LHCN-M2 (cell line): ENCODE results near the gene TRIM40. TPM values are rescaled to one million over a fixed set of nuclear protein-coding genes. Genes with fewer than 3 reads are reported as not detected.
"Not testable (repeated sequence)": the region's sequence is repeated elsewhere in the genome, so short reads cannot be mapped to it uniquely, and the experiment has no call there.

Experiments
- DNase-seq: peaks from one replicate; pipeline ENCODE4 v3.0.0-alpha.2; 2012; ENCODE audit warnings: low read depth
- total RNA-seq: library from RNA; depleted of rRNA; stranded (reverse); fragments of >200 nt; gene quantifications from 2 replicates; pipeline ENCODE4 v1.2.3, GENCODE V29; 2014

TRIM40 gene
- total RNA-seq, 1 experiment from 2014 or later: not detected

DNA sequence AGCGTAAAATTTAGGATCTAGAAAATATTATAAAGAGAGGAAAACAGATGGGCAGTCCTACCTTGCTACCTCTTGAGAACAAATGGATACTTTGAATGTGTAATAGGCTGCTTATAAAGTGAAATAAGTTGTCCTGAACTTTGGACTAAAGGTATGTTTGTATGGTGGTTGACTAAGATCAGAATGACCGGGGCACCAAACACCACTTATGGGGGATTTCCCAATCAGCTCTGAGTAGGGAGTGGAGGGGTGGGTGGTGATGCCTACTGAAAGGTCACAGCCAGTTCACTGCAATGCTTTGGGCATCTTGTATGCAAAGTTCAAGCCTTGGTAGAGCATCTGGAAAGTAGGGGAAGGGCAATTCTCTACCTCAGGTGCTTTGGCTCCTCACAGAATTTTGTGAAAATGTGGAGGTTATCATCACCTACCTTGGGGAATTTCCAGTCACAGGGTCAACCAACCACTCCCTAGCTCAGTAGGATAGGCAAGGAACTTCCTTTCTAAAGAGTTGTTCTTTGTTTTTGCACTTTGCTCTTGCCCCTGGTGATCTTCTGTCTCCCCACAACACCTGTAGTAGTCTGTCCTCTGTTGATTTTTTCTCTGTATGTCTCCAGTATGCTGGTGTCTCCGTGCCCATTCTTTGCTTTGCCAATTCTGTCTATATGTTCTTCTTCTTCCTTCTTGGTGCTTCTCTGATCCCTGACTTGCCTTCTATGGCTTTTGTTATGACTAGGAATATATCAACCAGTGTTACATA, 22.8 kb upstream of the TRIM40 start, which contains the start of gene TRIM31:
TRIM31 (minus strand) TSS at position 88 of the 757 bp plus-strand sequence. CDS start 285 bp downstream, outside the sequence.
- no peak for DNase-seq

DNA sequence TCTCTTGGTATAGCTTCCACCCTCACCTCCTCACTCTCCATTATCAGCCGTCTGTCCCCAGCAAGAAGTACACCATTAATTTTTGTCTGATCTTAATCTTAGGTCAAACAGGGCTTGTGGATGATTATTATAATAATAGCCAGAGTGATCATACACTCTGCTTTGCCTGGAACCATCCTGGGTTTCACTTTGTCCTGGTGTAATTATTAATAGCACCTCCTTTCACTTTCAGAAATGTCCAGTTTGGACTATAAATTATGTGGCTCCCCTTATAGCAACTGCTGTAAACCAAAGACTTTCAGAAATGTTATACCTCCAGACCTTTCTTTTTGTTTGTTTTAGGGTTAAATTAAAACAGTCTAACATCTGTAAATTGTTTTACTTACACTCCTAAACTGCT, 22.1 kb upstream of the TRIM40 start:
- no peak for DNase-seq

DNA sequence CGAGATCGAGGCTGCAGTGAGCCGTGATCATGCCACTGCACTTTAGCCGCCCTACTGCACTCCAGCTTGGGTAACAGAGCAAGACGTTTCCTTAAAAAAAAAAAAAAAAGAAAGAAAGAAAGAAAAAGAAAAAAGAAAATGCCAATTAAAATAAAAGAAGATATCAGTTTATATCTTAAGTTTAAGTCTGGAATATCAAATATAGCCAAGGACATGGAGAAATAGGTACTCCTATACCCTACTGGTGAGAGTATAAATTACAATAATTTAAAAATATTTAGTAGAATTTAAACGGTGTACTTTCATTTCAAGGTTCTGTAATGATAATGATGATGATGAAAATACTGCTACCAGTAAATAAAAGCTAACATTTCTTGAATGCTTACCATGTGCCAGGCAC, 19.2 kb upstream of the TRIM40 start:
- no peak for DNase-seq

DNA sequence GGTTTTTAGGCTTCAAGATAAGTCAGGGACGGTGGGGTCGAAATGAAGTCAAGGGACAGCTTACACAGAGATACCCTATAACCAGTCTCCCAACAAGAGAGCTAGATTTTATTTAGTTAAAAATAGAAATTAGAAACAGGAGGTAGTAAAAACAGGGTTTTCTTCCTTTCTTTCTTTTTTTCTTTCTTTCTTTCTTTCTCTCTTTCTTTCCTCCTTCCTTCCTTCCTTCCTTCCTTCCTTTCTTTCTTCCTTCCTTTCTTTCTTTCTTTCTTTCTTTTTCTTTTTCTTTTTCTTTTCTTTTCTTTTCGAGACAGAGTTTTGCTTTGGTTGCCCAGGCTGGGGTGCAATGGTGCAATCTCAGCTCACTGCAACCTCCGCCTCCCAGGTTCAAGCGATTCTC, 17.2 kb upstream of the TRIM40 start:
- DNase-seq: not testable (repeated sequence)

DNA sequence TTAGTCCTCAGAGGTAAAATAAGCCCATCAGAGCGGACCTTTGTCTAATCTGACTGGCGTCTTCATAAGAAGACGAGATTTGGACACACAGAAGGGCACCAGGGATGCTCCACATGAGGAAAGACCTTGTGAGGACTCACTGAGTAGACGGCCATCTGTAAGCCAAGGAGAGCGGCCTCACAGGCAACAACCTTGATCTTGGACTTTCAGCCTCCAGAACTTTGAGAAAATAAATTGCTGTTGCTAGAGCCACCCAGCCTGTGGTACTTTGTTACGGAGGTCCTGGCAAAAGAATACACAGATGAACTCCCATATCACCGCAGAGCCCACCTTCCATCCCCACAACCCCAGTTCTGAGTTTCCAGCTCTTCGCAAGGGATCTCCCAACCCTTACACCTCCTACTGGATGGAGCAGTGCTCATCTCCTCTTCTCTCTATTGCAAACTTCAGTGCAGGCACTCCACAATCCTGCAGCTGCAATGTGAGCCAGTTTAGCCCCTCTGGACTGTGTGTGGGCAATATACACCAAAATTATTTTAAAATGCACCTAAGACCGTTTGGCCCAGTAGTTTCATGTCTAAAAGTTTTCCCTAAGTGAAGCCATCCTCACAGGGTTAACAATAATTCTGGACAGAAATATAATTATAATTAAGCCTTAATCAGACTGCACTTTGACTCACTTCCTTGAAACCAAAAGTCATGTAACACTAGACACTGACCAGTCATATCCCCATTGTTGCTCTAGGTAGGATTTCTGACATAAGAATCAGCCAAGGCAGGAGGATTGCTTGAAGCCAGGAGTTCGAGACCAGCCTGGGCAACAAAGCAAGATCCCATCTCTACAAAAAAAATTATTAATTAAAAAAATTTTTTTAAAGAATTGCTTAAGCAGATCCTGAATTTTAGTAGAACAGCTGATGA, 14.2 kb upstream of the TRIM40 start:
- no peak for DNase-seq

DNA sequence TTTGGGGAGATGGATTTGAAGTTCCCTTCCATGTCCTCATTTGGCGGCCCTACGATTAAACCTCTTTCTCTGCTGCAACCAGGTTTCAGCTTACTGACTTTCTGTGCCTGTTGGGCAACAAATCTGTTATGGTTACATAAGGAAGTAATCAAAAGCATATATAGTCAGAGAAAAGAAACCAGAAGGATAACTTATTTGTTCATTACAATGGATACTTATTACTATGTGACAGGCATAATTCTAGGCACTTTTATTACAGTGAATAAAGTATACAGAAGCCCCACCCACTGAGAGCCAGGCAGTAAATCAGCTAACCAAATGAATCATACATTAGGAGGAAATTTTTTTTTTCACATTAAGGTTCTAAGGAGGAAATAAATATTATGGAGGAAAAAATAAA, 13.4 kb upstream of the TRIM40 start:
- no peak for DNase-seq

DNA sequence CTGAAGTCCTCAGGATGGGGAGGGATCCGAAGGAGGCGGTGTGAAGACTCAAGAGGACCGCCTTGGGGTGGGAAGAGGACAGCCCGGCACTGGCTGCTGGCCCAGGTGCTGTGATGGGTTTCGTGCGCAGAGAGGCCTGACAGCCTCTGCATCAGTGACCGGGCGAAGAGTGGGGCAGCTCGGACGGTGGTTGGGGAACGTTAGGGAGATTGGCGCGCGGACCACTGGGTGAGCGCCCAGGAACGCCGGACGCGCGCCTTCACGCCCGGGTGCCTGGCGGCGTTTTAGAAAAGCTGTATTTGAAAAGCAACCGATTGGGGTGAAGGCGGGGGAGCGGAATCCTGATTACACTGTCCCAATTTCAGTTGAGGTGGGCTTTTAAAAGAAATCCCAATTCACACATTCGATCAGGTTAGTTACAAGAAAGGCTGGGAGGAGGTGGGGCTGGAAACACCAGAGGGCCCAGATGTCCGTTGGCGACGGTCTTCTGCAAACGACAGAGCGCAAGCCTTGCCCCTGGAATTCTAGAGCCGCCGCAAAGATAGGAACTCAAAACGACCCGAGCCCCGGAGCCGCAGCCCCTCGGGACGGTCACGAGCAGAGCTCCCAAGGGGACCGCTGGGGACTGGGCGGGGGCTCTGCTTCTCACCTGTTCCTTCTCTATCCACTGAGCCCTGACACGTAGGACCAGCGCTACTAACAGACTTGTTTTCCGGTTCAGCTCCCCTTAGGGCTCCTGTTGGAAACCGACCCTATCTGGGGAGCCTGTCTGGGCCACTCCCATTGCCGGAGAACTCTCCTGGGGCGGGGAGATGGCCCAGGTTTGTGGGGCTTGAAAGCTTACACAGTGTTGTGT, 8.5 kb upstream of the TRIM40 start:
- no peak for DNase-seq

DNA sequence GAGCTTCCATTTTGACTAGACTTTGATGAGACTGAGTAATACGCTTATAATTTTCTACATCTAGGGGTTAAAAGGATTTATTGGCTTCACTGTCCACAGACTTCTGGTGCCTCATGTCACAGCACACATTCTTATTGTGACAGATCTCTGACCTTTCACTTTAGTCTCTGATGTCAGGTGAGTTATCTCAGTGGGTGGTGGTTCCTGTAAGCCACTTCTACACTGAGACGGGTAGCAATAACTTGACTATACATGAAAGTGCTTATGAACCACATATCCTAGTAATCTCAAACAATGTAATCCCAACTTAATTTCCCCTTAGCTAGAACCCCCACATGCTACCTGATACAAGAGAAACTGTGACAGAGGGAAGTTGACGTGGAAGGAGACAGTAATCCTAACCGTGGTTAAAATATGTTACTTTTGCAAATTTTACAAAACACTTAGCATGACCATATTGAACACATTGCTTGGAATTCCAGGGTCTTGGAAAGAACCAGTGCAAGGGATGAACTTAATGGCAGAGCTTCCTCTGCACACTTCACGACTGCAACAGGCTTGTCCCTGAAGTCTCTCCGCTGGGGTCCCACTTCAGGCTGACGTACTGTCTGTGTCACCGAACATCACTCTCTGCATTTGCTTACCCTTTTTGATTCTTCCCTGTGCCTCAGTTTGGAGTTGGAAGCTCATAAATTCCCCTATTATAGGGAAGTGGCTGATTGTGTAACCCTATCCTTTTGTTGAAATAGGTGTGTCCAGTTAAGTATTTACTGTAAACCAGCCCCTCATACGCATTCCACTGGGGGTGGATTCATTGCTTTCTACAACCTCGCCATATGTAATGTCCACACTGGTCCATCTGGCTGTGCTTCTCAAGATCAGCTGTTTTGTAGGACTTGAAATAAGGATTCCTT, 6.4 kb upstream of the TRIM40 start:
- DNase-seq: peak; percentile 10

DNA sequence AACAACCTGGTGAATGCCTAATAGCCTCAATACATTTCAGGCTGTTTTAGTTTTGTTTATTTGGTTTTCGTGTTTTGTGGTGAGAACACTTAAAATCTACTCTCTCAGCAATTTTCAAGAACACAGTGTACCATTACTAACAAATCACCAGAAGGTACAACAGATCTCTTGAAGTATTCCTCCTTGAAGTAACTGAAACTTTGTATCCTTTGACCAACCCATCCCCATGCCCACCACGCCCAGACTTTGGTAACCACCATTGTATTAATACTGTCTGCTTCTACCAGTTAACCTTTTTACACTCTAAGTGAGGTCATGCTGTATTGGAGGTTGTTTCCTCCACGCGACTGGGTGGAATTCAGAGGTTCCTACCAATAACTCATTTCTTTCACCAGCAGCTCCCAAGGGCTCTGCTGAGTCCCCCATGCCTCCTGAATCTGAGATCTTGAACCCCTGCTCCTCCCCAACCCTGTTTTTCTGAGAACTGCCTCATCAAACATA, 5.7 kb upstream of the TRIM40 start:
- no peak for DNase-seq

DNA sequence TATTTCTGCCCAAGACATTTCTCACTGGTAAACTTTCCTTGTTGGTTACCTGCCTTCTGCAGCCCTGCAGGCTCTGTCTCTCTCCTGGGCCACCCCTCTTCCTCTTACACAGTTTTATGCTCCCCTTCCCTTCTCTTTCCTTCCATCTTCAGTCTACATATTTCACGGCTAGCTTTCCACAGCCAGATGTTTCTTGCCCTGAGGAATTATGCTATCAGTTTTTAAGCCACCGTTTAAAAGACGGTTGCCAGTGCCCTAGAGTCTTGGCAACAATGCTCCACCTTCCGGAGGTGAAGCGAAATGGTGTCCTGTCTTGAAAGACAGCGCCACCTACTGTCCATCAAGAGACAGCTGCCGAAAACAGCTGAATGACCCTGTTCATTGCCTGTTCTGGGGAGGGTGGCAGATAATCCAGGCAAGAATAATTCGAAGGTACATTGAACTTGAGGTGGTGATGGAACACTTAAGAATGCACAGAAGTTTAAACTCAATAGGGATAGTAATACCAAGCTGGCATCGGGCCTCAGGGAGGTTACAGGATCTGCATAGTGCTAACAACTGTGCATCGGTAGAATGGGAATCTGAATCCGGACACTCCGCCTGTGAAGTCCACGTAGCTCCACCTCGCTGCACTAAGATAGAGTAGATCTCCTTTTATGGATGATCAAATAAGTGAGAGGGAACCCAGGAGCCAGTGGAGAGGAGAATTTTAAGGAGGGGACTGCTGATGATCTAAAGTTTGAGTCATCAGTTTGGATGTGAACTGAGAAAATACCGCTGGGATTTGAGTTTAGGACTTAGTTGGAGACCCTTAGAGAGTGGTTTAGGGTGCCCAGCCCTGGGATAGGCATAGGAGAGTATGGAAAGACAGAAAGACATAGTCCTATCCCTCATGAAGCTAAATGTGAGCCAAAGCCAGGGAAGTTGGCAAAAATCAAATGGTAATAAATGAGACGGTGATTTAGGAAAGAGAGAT, 4.8 kb upstream of the TRIM40 start:
- peak; percentile 79 for DNase-seq

DNA sequence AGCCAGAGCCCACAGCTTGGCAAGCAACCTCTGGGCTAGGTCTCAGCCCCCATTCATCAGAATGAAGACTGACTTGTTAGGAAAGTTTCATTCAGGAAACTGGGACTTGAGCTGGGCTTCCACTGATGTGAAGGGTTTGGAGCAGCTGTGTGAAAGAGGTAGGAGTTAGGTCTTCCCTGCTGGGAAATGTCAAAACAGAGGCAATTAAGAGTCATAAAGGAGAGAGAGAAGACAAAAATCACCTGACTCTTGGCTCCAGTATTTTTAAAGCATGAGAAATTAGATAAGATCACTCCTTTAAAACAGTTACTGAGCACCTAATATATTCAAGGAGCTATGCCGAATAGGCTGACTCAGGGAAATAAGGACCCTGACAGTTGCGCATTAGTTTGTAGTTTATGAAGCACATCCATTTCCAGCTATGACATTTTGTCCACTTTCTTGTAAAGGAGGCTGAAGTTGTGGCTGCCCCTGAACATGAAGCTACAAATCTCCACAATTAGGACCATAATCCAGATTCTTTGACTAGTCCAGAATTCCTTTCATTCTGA, 3.9 kb upstream of the TRIM40 start:
- DNase-seq: no peak

DNA sequence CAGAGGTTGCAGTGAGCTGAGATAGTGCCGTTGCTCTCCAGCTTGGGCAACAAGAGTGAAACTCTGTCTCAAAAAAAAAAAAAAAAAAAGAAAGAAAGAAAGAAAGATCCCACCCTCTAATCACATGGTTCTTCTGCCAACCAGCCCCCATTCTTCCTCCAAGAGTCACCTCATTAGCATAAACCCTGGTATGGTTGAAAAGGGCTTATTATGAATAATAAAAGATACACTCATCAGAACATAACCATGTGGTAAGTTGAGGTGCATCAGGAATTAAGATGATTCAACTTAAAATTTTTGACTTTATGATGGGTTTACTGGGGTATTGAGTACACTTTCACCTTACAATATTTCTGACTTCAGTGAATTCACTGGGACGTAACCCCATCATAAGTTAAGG, 793 bp upstream of the TRIM40 start:
- DNase-seq: no peak

DNA sequence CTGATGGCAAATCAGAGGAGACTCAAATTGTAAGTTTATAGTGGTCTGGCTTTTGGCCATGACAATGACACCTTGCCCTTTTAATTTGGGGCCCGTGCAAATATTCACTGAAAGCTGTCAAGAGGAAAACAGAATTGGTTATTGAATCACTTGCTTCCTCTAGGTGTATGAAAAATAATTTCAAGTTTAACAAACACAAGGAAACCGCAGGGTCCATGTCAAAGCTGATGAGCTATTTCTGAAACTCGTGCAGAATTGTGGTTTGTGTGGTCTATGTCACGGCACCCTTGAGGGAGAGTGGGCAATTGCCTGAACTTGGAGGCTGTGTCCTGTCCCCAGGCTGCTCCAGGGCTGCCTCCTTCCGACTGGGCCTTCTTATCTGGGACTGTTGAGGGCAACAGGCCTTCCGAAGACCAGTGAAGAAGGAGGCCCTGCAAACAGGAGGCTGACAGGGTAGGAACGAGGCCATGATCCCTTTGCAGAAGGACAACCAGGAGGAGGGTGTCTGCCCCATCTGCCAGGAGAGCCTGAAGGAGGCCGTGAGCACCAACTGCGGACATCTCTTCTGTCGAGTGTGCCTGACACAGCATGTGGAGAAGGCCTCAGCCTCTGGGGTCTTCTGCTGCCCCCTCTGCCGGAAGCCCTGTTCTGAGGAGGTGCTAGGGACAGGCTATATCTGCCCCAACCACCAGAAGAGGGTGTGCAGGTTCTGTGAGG, 788 bp downstream of the TRIM40 start:
- DNase-seq: no peak

DNA sequence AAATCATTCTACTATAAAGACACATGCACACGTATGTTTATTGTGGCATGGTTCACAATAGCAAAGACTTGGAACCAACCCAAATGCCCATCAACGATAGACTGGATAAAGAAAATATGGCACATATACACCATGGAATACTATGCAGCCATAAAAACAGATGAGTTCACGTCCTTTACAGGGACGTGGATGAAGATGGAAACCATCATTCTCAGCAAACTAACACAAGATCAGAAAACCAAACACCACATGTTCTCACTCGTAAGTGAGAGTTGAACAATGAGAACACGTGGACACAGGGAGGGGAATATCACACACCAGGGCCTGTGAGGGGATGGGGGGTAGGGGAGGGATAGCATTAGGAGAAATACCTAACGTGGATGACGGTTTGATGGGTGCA, 4.3 kb downstream of the TRIM40 start:
- not testable (repeated sequence) for DNase-seq

DNA sequence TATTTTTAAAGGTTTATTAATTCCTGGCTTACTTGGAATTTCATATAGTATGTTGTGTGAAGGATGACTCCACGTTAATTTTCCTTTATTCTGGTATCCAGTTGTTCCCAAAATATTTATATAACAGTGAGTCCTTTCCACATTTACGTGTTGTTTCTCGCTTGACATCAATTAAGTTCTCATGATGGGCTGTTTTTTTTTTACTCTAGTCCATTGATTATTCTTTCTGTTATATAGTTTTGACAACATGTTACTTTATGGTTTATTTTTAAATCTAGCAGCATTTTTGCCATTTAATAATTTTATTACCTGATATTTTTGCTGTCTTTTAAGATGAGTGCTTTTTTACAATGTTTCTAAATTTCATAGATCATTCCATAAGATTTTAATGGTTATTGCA, 6.7 kb downstream of the TRIM40 start:
- no peak for DNase-seq

DNA sequence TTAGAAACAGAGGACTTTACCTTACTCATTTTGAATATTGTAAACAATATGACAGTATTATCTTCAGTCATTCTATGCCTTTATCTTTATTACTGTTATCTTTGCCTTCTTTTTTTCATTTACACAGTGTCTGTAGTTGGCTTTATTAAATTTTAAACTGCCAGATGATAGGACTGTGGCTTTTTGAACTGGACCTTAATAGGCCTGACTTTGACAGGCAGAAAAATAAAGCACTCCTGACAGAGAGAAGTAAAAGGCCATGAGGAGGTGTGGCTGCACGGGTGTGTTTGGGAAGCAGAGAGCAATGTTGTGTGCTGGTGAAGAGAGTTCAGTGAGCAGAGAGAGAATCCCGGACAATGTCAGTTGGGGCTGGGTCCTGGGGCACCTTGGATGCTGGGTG, 7.8 kb downstream of the TRIM40 start:
- no peak for DNase-seq

DNA sequence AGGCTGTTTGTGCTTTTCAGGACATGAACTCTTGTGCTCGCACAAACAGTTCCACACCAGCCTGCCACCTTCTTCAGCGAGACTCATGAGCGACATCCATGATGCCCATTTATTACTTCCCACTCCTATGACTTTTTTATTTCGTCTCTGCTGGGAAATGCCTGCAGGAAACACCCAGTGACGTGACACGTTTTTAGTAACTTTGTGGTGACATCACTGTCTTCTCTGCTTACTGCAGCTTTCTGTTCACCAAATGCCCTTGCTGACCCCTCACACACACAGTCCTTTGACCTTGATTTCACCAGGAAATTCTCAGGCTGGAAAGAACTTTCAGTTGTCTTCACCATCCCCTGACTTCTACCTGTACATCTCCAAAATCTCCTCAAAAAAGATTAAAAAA, 8.9 kb downstream of the TRIM40 start:
- no peak for DNase-seq

DNA sequence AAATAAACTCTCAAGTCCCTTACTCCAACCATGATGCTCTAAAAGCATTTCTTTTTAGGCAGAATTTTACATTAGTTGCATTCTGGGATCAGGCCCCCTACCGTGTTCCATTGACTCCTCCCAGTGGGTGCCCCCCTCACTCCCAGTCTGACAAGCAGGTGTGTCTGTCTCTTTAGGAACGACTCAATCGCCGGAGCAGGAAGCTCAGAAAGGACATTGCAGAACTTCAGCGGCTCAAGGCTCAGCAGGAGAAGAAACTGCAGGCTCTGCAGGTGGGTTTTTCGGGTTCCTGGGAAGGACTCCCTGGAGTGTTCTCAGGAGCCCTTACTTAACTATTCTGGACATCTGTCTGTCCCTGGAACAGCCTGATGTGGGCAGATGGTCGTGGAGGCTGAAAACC, 9.9 kb downstream of the TRIM40 start:
- DNase-seq: no peak
